Measurements from ENCODE around the gene USP2.

- TF ChIP-seq CTCF (optimal IDR thresholded peaks at IDR 0.05 in 1 of 3, IDR thresholded peaks at IDR 0.05 in 1 of 3, conservative IDR thresholded peaks at IDR 0.05 in 1 of 3; ENCODE audit: extremely low read depth in 1 of 3, insufficient read depth in 2 of 3, low read length in 3 of 3) (no peak), EZH2 (IDR thresholded peaks at IDR 0.05; ENCODE audit: low read length) (no peak)
Observed at GRCh38 chr11:119417726-119418540, 36.4 kb upstream of the USP2 start.
